Liver (tissue), 10 donors: ENCODE results near the gene PPP2R3A. TPM values are rescaled to one million over a fixed set of nuclear protein-coding genes. Genes with fewer than 3 reads are reported as not detected.

Source experiments
- DNase-seq: peaks from one replicate; pipeline ENCODE4 v3.0.0-alpha.2; 2017; ENCODE audit warnings: low spot score
- H3K27ac ChIP-seq, 2 donors: one replicate each; pipeline ENCODE4 v1.7.0; 2013; ENCODE audit warnings: inconsistent platforms in 2 of 2, low read length in 2 of 2, control low read depth in 1 of 2, low read depth in 1 of 2, mild to moderate bottlenecking in 1 of 2
- H3K27me3 ChIP-seq, 4 donors: one replicate each; pipeline versions ENCODE4 v1.6.1 to v1.7.0; 2013; ENCODE audit warnings: low read length in 3 of 4, inconsistent platforms in 1 of 4, mild to moderate bottlenecking in 1 of 4, moderate library complexity in 1 of 4; ENCODE audit not compliant: control insufficient read depth in 4 of 4, insufficient read depth in 4 of 4
- H3K36me3 ChIP-seq, 4 donors: one replicate each; pipeline versions ENCODE4 v1.6.1 to v1.7.0; 2013; ENCODE audit warnings: low read length in 3 of 4, mild to moderate bottlenecking in 3 of 4, low read depth in 1 of 4, moderate library complexity in 1 of 4; ENCODE audit not compliant: control insufficient read depth in 4 of 4, insufficient read depth in 3 of 4
- H3K4me1 ChIP-seq, 4 donors: one replicate each; pipeline versions ENCODE4 v1.6.1 to v1.7.0; 2013; ENCODE audit warnings: low read length in 3 of 4, mild to moderate bottlenecking in 3 of 4, moderate library complexity in 1 of 4; ENCODE audit not compliant: control insufficient read depth in 4 of 4, insufficient read depth in 4 of 4
- H3K4me3 ChIP-seq, 3 donors: one replicate each; pipeline versions ENCODE4 v1.6.1 to v1.7.0; 2013; ENCODE audit warnings: low read length in 3 of 3, control low read depth in 1 of 3, low read depth in 1 of 3, mild to moderate bottlenecking in 1 of 3
- H3K9ac ChIP-seq, 2 donors: one replicate each; pipeline ENCODE4 v1.7.0; 2013; ENCODE audit warnings: low read length in 2 of 2, mild to moderate bottlenecking in 2 of 2, moderate library complexity in 2 of 2, control low read depth in 1 of 2, low read depth in 1 of 2
- H3K9me3 ChIP-seq, 4 donors: one replicate each; pipeline versions ENCODE4 v1.6.1 to v1.7.0; 2013; ENCODE audit warnings: low read length in 3 of 4; ENCODE audit not compliant: control insufficient read depth in 4 of 4
- FOXA2 ChIP-seq: IDR thresholded peaks from 2 replicates; pipeline ENCODE4 v1.6.1; 2016; ENCODE audit warnings: antibody characterized with exemption
- GABPA ChIP-seq, 2 donors: IDR thresholded peaks in 1 of 2; conservative IDR thresholded peaks in 1 of 2; 2 replicates each; pipeline ENCODE4 v1.6.1; 2016; ENCODE audit warnings: antibody characterized with exemption in 2 of 2, mild to moderate bottlenecking in 1 of 2, moderate library complexity in 1 of 2
- HNF4A ChIP-seq, 2 donors: conservative IDR thresholded peaks; 2 replicates each; pipeline ENCODE4 v1.6.1; 2016; ENCODE audit warnings: antibody characterized with exemption in 2 of 2, mild to moderate bottlenecking in 2 of 2
- JUND ChIP-seq, 2 donors: IDR thresholded peaks; 2 replicates each; pipeline ENCODE4 v1.6.1; 2016; ENCODE audit warnings: antibody characterized with exemption in 2 of 2
- WGBS: extraction: QIAGEN DNeasy Blood & Tissue Kit; methylation state at CpG from one replicate; pipeline ENCODE4 v1.1.7; 2013; 5-methylcytosine and 5-hydroxymethylcytosine counted together
- polyA plus RNA-seq, 2 donors: library from polyadenylated mRNA; stranded (reverse) in 1 of 2; unstranded in 1 of 2; fragments of 200-250 nt in 1 of 2; fragments of >200 nt in 1 of 2; fragmentation: Nextera tagmentation in 1 of 2; extraction: Ambion mirVana in 1 of 2; gene quantifications; one replicate each; pipeline versions ENCODE4 v1.2.1 to v1.2.3, GENCODE V29; 2013 to 2015
- small RNA-seq: library from RNA; depleted of rRNA; stranded (forward); fragments of <200 nt; gene quantifications from one replicate; pipeline ENCODE3, GENCODE V24; 2014
- total RNA-seq, 2 donors: library from RNA; depleted of rRNA; stranded (reverse); fragments of >200 nt; gene quantifications; one replicate each; pipeline ENCODE4 v1.2.3, GENCODE V29; 2014
- TF ChIP-seq, protein P1 (sequence below): IDR thresholded peaks from 2 replicates; pipeline ENCODE4 v1.6.1; 2016; ENCODE audit warnings: antibody characterized with exemption
- donor health status: healthy.
- donor health status: healthy.
- donor health status: healthy.
- donor health status: healthy.
- donor health status: healthy.

Gene PPP2R3A
- total and polyA plus RNA-seq, 4 donors: 0.54 to 3.3 (median 1.6) TPM

GRCh38 chr3:136197159-136197793 lies 231.7 kb downstream of the PPP2R3A start:
- Histone ChIP-seq H3K9me3 (no peaks in the 10 kb centered on the region), H3K4me3 (peak overlapping the region; percentile 63 to 92 (median 86)), H3K27ac (peak overlapping the region; percentile 100), H3K36me3 (no peaks in the 10 kb centered on the region), H3K27me3 (no peaks in the 10 kb centered on the region), H3K4me1 (peaks cover 4 to 25% (median 14%) of the 10 kb centered on the region in 4 donors), H3K9ac (peak overlapping the region; percentile 23 to 94)
- WGBS: 8% methylated on average over 15 of the region's 15 CpGs
- peak; percentile 68 to 75 for TF ChIP-seq HNF4A (conservative IDR thresholded peaks at IDR 0.05)
- TF ChIP-seq JUND (IDR thresholded peaks at IDR 0.05): peak in 1 of 2 donors; percentile 47
- peak; percentile 18 for TF ChIP-seq FOXA2
- TF ChIP-seq, protein P1, sequence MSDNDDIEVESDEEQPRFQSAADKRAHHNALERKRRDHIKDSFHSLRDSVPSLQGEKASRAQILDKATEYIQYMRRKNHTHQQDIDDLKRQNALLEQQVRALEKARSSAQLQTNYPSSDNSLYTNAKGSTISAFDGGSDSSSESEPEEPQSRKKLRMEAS: no peak
- no peak for TF ChIP-seq GABPA (IDR thresholded peaks at IDR 0.05 in 1 of 2, conservative IDR thresholded peaks at IDR 0.05 in 1 of 2)
- no peak for DNase-seq

Small RNAs within 50 kb of the gene (small RNA-seq; reads per million reads assigned to genes)
- not detected for gene AC092989.1

Other genes with a start within 250 kb of the PPP2R3A start
- 10 to 100 TPM; 13.8 to 18.7 TPM for gene MSL2, start 230.6 kb downstream of the PPP2R3A start, total RNA-seq
- 1 to 10 TPM; 2.7 to 4.4 TPM for gene MSL2, start 230.6 kb downstream of the PPP2R3A start, polyA plus RNA-seq